Dendritic cell treated with granulocyte-macrophage colony-stimulating factor and Interleukin-4, amounts not matched to agents 40 ng/mL and 50 ng/mL, for 4 days (primary cell): ENCODE measurements around the gene MMP27.

Experiments
- H3K27ac Mint-ChIP-seq: one replicate; pipeline ENCODE4 v1.8.0; 2022; ENCODE audit warnings: mild to moderate bottlenecking, mixed read lengths
- H3K27me3 Mint-ChIP-seq: one replicate; pipeline ENCODE4 v1.8.0; 2022; ENCODE audit warnings: mild to moderate bottlenecking, mixed read lengths
- H3K36me3 Mint-ChIP-seq: one replicate; pipeline ENCODE4 v1.8.0; 2022; ENCODE audit warnings: low read depth, mixed read lengths
- H3K4me1 Mint-ChIP-seq: one replicate; pipeline ENCODE4 v1.8.0; 2022; ENCODE audit warnings: low read depth, mixed read lengths
- H3K4me3 Mint-ChIP-seq: one replicate; pipeline ENCODE4 v1.8.0; 2022; ENCODE audit warnings: mild to moderate bottlenecking, moderate library complexity, mixed read lengths
- H3K9me3 Mint-ChIP-seq: one replicate; pipeline ENCODE4 v1.8.0; 2022; ENCODE audit warnings: mixed read lengths
- intact Hi-C: fragments of 100-400 bp; cut with micrococcal nuclease; formaldehyde crosslinking; loops from one replicate; pipeline ENCODE4 v1.15.0; 2022

MMP27 gene

DNA sequence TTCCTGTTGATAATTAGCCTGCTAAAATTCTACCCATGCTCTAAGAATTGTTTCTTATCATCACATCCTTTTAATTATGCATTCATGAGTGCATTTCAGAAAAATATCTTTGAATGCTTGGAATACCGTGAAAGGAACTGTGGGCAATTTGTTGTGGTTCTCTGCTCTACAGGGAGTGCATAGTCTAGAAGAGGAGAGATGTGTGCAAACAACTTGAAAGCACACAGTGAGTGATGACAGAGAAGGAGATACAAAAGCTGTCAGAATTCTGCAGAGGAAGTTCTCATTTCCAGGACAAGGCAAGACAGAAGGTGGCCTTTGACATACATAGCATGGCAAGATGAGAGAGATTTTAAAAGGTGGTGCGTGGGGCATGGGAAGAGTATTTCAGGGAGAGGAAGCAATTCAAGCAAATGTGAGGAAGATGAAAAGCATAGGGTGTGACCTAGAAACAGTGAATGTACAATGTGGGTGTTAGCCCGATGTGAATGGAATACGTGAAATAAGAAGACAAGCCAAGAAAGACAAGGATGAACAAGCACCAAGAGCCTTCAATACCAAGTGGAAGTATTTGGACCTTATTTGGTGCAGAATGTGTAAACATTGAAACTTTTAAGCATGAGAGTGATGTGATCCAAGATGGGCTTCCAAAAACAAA lies 14.2 kb upstream of the MMP27 start:
- H3K27ac Mint-ChIP-seq = peak overlapping the region; percentile 1
- H3K27me3 Mint-ChIP-seq = peaks cover 14% of the 10 kb centered on the region
- H3K9me3 Mint-ChIP-seq = no peaks in the 10 kb centered on the region
- H3K4me1 Mint-ChIP-seq = peaks cover 37% of the 10 kb centered on the region
- no peak overlapping the region for H3K4me3 Mint-ChIP-seq
- H3K36me3 Mint-ChIP-seq = no peaks in the 10 kb centered on the region
- intact Hi-C loops = no loop called here

DNA sequence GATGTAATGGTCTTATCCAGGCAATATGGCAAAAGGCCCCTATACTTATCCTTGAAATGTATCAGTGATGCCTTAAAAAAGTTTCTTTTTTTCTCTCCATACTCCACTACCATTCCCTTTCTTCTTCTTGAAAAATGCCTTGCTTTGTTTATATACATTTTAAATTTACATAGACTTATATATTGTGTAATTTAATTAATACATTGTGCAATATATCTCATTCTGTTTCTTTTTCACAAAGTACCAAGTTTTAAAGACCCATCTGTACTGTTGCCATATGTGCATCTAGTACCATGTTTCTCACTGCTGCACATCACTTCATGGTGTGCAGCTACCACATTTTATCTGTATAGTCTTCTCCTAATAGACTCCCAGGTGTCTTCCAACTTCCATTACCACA lies 11.7 kb upstream of the MMP27 start:
- Mint-ChIP-seq H3K36me3 (no peaks in the 10 kb centered on the region), H3K27ac (no peak overlapping the region), H3K9me3 (no peaks in the 10 kb centered on the region), H3K4me3 (no peak overlapping the region), H3K27me3 (peaks cover 14% of the 10 kb centered on the region), H3K4me1 (peaks cover 35% of the 10 kb centered on the region)
- intact Hi-C loops = no loop called here

DNA sequence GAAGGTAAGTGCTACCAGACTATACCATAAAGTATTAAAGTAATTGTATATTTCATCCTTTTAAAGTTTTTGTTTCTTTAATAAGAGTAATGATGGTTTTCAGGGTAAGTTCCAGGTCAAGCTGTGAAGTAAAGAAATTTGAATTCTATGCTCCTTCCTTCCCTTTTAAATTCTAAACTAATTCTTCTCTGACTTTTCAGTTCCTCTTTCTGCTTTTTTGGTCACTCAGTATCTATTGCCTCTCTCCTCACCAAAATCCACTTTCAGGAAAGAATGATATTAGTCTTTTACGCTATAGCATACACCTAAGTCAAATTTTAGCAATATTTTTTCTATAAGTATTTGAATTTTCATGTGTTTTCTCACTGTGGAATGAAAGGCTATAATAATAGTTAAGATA lies 11.0 kb upstream of the MMP27 start:
- intact Hi-C loops = no loop called here
- no peaks in the 10 kb centered on the region for H3K36me3 Mint-ChIP-seq
- peaks cover 13% of the 10 kb centered on the region for H3K27me3 Mint-ChIP-seq
- H3K27ac Mint-ChIP-seq = no peak overlapping the region
- H3K9me3 Mint-ChIP-seq = no peaks in the 10 kb centered on the region
- H3K4me1 Mint-ChIP-seq = peaks cover 31% of the 10 kb centered on the region
- H3K4me3 Mint-ChIP-seq = no peak overlapping the region

DNA sequence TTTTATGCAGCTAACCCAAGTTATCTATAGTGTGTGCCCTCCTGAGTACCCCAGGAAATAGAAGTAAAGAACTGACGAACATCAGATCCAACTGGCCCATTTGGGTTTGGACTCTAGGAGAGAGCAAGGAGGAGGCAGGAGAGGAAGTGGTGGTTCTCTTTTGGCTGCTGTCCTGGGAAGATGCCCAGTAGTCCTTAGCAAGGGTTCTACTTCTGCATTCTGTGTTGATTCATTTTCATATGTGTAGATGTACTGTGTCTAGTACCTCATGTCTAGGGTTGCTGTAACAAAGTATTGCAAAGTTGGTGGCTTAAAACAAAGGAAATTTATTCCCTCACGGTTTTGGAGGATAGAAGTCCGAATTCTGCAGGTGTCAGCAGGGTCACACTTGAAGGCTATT lies 6.6 kb upstream of the MMP27 start:
- H3K36me3 Mint-ChIP-seq = no peaks in the 10 kb centered on the region
- no peak overlapping the region for H3K27ac Mint-ChIP-seq
- H3K9me3 Mint-ChIP-seq = no peaks in the 10 kb centered on the region
- peaks cover 31% of the 10 kb centered on the region for H3K4me1 Mint-ChIP-seq
- intact Hi-C loops = no loop called here
- no peak overlapping the region for H3K4me3 Mint-ChIP-seq
- no peaks in the 10 kb centered on the region for H3K27me3 Mint-ChIP-seq

DNA sequence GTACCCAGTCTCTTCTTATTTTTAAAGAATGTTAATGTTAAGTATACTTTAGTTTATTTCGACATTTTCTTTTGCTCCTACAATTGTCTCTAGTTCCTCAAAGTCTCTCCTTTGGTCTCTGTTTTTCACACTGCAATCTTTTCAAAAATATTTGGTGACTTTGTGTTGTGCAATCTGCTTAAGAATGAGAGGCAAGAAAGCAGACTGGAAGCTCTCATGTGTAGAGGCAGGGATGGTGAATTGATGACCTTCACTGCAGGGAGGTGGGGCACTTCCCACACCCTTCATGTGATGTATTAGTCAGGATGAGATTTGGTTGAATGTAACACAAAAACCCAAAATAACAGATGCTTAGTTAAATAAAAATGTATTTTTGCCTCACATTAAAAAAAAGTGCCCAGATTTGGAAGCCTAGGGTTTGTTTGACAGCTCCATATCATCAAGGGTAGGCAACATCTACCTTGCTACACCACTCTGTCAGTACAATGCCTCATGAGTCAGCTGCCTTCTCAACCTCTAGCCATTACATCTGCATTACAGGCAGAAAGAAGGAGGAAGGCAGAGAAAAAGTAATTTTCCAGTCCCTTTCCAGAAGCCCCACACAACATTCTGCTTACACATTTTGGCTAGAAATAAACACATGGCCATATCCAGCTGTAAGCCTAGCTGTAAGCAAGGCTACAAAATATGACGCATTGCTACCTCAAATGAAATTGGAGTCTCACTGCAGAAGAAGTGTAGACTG lies 3.8 kb upstream of the MMP27 start:
- no peaks in the 10 kb centered on the region for H3K9me3 Mint-ChIP-seq
- no peak overlapping the region for H3K4me3 Mint-ChIP-seq
- H3K27ac Mint-ChIP-seq = peak overlapping the region; percentile 10
- peaks cover 8% of the 10 kb centered on the region for H3K27me3 Mint-ChIP-seq
- peaks cover 26% of the 10 kb centered on the region for H3K4me1 Mint-ChIP-seq
- H3K36me3 Mint-ChIP-seq = no peaks in the 10 kb centered on the region
- intact Hi-C loops = no loop called here

DNA sequence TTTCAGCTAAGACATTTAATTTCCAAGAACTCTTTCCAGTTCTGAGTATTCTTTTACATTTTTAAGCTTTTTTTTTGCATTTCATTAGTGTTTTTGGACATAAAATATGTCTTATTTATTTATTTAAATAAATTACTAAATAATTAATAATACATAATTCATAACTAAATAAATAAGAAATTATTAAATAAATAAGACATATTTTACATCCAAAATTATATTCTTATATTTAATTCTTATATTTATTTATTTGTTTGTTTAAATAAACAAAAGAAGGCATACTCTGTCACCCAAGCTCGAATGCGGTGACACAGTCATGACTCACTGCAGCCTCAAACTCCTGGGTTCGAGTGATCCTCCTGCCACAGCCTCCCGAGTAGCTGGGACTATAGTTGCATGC lies 3.1 kb upstream of the MMP27 start:
- Mint-ChIP-seq H3K27me3 (peaks cover 12% of the 10 kb centered on the region), H3K9me3 (no peaks in the 10 kb centered on the region), H3K27ac (no peak overlapping the region), H3K4me3 (no peak overlapping the region), H3K36me3 (no peaks in the 10 kb centered on the region), H3K4me1 (peaks cover 26% of the 10 kb centered on the region)
- intact Hi-C loops = no loop called here

DNA sequence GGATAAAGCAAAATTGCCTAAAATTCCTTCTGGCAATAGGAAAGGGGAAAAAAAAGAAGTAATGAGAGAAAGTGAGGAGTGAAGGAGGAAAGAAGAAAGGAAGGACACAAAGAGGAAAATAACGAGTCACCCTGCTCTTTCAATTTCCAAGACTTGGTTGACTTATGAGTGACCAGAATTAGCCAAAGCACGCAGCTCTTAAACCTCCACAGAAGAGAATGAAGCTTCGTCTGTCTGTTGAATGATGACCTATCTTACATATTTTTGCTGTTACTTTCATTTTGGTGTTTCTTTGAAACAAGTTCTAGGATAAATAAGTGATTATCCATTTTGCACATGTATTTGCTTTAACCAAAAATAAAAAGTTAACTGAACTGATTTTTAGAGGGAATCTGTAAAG lies 728 bp downstream of the MMP27 start:
- Mint-ChIP-seq H3K36me3 (no peaks in the 10 kb centered on the region), H3K27me3 (peaks cover 12% of the 10 kb centered on the region), H3K9me3 (no peaks in the 10 kb centered on the region), H3K27ac (no peak overlapping the region), H3K4me3 (no peak overlapping the region), H3K4me1 (peaks cover 9% of the 10 kb centered on the region)
- intact Hi-C loops = no loop called here

DNA sequence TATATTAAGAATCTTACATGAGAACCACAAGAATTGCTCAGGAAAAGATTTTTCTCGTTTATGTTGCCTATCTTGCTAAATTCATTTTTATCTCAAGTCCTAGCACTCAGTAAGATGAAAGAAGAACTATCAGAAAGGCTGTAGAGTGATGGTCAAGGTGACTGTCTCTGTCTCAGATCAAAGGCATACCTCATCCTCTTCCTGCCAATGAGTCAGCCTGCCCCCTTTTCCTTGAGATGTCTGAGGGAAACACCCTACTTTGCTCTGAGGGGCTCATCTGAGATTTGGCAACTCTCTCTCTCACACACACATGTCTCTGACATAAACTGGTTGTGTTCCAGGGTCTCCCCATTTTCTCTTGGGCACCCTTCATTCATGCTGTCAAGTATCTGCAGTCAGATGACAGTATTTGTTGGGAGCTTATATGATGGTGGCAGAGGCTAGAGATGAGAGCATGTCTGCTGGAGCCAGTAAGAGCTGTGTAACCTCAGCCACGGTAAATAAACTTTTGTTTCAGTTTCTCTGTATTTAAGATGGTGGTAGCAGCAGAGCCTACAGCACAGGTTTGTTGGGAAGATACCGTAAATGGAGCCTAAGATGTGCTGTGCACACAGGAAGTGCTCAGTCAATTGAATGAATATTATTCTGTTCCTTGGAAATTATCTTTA lies 1.6 kb downstream of the MMP27 start:
- no peaks in the 10 kb centered on the region for H3K9me3 Mint-ChIP-seq
- no peak overlapping the region for H3K4me3 Mint-ChIP-seq
- peaks cover under 1% of the 10 kb centered on the region for H3K4me1 Mint-ChIP-seq
- H3K27me3 Mint-ChIP-seq = peaks cover 12% of the 10 kb centered on the region
- no peak overlapping the region for H3K27ac Mint-ChIP-seq
- no peaks in the 10 kb centered on the region for H3K36me3 Mint-ChIP-seq
- intact Hi-C loops = no loop called here

DNA sequence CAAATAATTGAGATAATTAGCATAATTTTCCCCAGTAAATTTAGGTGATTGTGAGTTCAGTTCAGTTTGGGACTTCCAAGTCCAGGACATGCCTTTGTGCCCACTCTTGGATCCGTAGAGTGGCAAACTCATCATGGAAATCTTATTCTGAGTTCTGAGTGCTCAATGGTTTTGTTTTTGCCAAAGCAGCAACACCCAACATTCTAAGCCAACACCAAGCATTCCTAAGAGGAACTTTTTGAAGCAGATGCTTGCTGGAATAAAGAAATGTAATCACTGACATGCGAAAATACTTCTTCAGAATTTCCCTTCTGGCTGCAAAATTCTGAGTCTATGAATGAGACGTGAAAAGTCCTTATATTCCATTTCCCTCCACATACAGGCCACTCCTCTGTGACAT lies 10.4 kb downstream of the MMP27 start:
- H3K9me3 Mint-ChIP-seq = no peaks in the 10 kb centered on the region
- H3K4me1 Mint-ChIP-seq = no peaks in the 10 kb centered on the region
- peaks cover 5% of the 10 kb centered on the region for H3K27me3 Mint-ChIP-seq
- H3K36me3 Mint-ChIP-seq = no peaks in the 10 kb centered on the region
- H3K4me3 Mint-ChIP-seq = no peak overlapping the region
- intact Hi-C loops = no loop called here
- no peak overlapping the region for H3K27ac Mint-ChIP-seq

DNA sequence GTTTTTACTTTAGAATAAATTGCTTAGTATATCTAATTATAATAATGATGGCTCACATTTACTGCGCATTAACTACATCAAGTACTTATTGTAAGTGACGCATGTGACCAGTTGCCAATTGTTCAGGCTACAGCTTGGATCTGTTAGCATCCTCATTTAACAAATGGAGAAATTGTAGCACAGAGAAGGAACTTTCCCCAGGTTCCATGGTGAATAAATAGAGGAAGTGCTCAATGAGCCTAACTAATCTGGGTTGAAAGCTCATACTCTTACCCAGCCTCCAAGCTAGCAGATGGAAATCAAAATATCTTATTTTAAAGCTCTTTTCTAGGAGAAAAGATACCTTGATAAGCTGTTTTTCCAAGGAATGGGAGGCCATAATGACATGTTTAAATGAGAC lies 19.8 kb downstream of the MMP27 start:
- Mint-ChIP-seq H3K4me1 (peaks cover 18% of the 10 kb centered on the region), H3K9me3 (no peaks in the 10 kb centered on the region), H3K4me3 (no peak overlapping the region), H3K36me3 (no peaks in the 10 kb centered on the region), H3K27me3 (no peaks in the 10 kb centered on the region), H3K27ac (no peak overlapping the region)
- intact Hi-C loops = no loop called here

DNA sequence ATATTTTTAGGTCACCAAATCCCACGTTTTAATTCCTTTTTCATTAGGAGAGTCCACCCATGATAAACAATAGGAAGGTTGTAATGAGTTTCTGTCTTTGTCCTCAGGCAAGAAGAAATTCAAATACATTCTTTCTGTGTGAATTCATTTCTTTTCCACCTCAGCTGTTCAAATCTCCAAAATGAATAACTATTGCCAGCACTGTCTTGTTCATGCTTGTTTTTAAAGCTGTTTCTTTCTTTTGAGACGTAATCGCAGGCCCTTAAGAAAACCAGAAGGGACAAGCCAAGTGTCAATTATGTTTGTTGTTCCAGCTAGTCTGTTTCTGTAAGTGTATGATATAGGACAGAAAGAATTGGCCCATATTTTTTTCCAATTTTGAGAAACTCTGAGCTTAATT lies 20.2 kb downstream of the MMP27 start:
- Mint-ChIP-seq H3K36me3 (no peaks in the 10 kb centered on the region), H3K9me3 (no peaks in the 10 kb centered on the region), H3K4me1 (peaks cover 18% of the 10 kb centered on the region)

DNA sequence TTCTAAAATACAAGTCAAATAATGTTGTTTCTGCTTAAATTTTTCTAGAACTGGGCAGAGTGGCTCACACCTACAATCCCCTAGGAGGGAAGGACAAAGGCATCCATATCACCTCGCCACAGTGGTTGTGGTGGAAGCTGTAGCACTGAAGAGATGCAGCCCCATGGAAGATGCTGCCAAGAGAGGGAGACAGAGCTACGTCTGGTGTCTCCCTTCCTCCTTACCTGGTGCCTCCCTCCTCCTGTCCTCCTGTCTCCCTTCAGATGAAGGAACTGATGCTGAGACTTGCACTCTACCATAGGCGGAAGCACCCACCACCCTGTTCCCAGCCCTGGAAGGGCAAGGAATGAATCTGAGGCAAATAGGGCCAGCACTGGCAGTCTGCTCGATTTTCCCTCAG lies 22.3 kb downstream of the MMP27 start:
- H3K27ac Mint-ChIP-seq = no peak overlapping the region
- H3K4me1 Mint-ChIP-seq = peaks cover 30% of the 10 kb centered on the region
- no peaks in the 10 kb centered on the region for H3K27me3 Mint-ChIP-seq
- intact Hi-C loops = no loop called here
- H3K36me3 Mint-ChIP-seq = no peaks in the 10 kb centered on the region
- no peak overlapping the region for H3K4me3 Mint-ChIP-seq
- H3K9me3 Mint-ChIP-seq = no peaks in the 10 kb centered on the region

More for the DNA sequence above, 20.2 kb downstream of the MMP27 start:
- no peak overlapping the region for H3K27ac Mint-ChIP-seq
- H3K4me3 Mint-ChIP-seq = no peak overlapping the region
- no peaks in the 10 kb centered on the region for H3K27me3 Mint-ChIP-seq
- intact Hi-C loops = no loop called here

DNA sequence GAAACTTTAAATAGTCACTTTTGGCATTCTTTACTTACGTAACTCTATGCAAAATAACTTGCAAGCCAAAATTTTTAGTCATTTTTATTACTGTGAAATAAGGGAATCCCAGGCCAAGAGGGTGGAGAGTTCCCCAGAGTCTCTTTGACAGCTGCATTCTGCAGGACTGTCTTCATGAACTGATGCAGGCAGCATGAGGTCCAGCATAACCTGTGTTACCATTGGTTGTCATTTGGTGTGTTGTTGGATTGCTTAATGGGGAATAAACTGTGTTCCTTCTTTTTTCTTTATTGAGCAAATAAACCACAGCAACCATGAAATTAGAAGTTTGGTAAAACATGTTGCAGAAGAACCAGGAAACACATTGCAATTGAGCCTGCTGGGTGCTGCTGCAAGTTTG lies 24.6 kb downstream of the MMP27 start:
- Mint-ChIP-seq H3K4me1 (peaks cover 26% of the 10 kb centered on the region), H3K9me3 (no peaks in the 10 kb centered on the region), H3K36me3 (no peaks in the 10 kb centered on the region), H3K4me3 (no peak overlapping the region), H3K27me3 (no peaks in the 10 kb centered on the region), H3K27ac (no peak overlapping the region)
- intact Hi-C loops = no loop called here

DNA sequence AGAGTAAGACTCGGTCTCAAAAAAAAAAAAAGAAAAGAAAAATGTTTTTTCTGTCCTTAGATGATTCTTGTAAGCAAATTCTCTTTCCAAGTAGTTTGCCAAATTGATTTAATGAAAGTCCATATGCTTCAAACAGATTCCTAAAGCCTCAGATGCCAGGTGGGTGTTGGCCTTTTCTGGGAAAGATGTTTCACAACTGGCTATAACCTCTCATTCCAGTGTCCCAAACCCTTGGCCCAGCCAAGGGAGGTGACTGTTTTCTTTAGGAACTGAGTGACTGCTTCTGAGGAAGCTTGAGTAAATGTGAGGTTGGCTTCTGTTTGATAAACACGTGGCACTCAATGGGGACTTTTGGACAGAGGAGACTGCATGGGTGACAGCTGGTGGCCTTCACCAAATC lies 27.5 kb downstream of the MMP27 start:
- Mint-ChIP-seq H3K27ac (no peak overlapping the region), H3K4me1 (peaks cover 20% of the 10 kb centered on the region), H3K4me3 (no peak overlapping the region), H3K27me3 (peaks cover 1% of the 10 kb centered on the region), H3K9me3 (no peaks in the 10 kb centered on the region), H3K36me3 (no peaks in the 10 kb centered on the region)
- intact Hi-C loops = no loop called here
